Measurements from ENCODE around the gene ITGAV.

Gene ITGAV

GRCh38 chr2:186594001-186594722 lies 4.3 kb downstream of the ITGAV start:
- DNase-seq (ENCODE audit: low spot score): no peak
- no peak for TF ChIP-seq CTCF (IDR thresholded peaks at IDR 0.05; ENCODE audit: extremely low read depth, insufficient read depth, missing control alignments)
- in situ Hi-C loops (cut with MboI; ENCODE audit: low pct_unique_long_range_greater_than_20kb, low sequenced_read_pairs, unreplicated experiment): no loop called here

GRCh38 chr2:186595219-186595618 lies 5.4 kb downstream of the ITGAV start:
- no peak for DNase-seq (ENCODE audit: low spot score)
- in situ Hi-C loops (cut with MboI; ENCODE audit: low pct_unique_long_range_greater_than_20kb, low sequenced_read_pairs, unreplicated experiment): no loop called here
- no peak for TF ChIP-seq CTCF (IDR thresholded peaks at IDR 0.05; ENCODE audit: extremely low read depth, insufficient read depth, missing control alignments)

GRCh38 chr2:186599186-186599778 lies 9.4 kb downstream of the ITGAV start:
- no peak for DNase-seq (ENCODE audit: low spot score)
- in situ Hi-C loops (cut with MboI; ENCODE audit: low pct_unique_long_range_greater_than_20kb, low sequenced_read_pairs, unreplicated experiment): no loop called here
- no peak for TF ChIP-seq CTCF (IDR thresholded peaks at IDR 0.05; ENCODE audit: extremely low read depth, insufficient read depth, missing control alignments)

- TF ChIP-seq CTCF (IDR thresholded peaks at IDR 0.05; ENCODE audit: extremely low read depth, insufficient read depth, missing control alignments): no peak
- DNase-seq (ENCODE audit: low spot score): no peak
- in situ Hi-C loops (cut with MboI; ENCODE audit: low pct_unique_long_range_greater_than_20kb, low sequenced_read_pairs, unreplicated experiment): no loop called here
These were observed 13.4 kb downstream of the ITGAV start for GRCh38 chr2:186603286-186603685.

GRCh38 chr2:186605041-186605440 lies 15.2 kb downstream of the ITGAV start:
- in situ Hi-C loops (cut with MboI; ENCODE audit: low pct_unique_long_range_greater_than_20kb, low sequenced_read_pairs, unreplicated experiment): no loop called here
- no peak for DNase-seq (ENCODE audit: low spot score)
- TF ChIP-seq CTCF (IDR thresholded peaks at IDR 0.05; ENCODE audit: extremely low read depth, insufficient read depth, missing control alignments): no peak

GRCh38 chr2:186607660-186608324 lies 17.9 kb downstream of the ITGAV start:
- no peak for DNase-seq (ENCODE audit: low spot score)
- in situ Hi-C loops (cut with MboI; ENCODE audit: low pct_unique_long_range_greater_than_20kb, low sequenced_read_pairs, unreplicated experiment): no loop called here
- no peak for TF ChIP-seq CTCF (IDR thresholded peaks at IDR 0.05; ENCODE audit: extremely low read depth, insufficient read depth, missing control alignments)

All from GM13977 (cell line).